22Rv1 (cell line): ENCODE measurements around the gene ADORA1.

Experiments
- CTCF ChIP-seq: fragments of 450-650 bp; IDR thresholded peaks from 2 replicates; pipeline ENCODE4 v1.5.1; 2017; ENCODE audit warnings: mild to moderate bottlenecking
- ZFX ChIP-seq: fragments of 450-650 bp; IDR thresholded peaks from 2 replicates; pipeline ENCODE4 v1.6.1; 2017; ENCODE audit warnings: antibody characterized with exemption, borderline replicate concordance

GRCh38 chr1:203158960-203159665 lies 31.6 kb downstream of the ADORA1 start:
- TF ChIP-seq CTCF (no peak), ZFX (no peak)
